GM12864 (cell line): Measurements from ENCODE around the gene MAP2K5.

ENCODE experiments used
- DNase-seq: peaks from one replicate; pipeline ENCODE4 v3.0.0-alpha.2; 2011; ENCODE audit warnings: low read depth
- H3K4me3 ChIP-seq: 2 replicates; pipeline ENCODE4 v1.5.1; 2011; ENCODE audit warnings: mild to moderate bottlenecking, low read depth, low read length, control low read depth
- CTCF ChIP-seq: IDR thresholded peaks from 2 replicates; pipeline ENCODE4 v1.5.1; 2011; ENCODE audit warnings: low read depth, mild to moderate bottlenecking, moderate library complexity, low read length, control low read depth, inconsistent platforms; ENCODE audit errors: missing control alignments

The MAP2K5 gene

GRCh38 chr15:67781907-67782690 is 239.6 kb downstream of the MAP2K5 start:
- no peak for DNase-seq
- no peak for TF ChIP-seq CTCF
- no peak overlapping the region for H3K4me3 ChIP-seq

GRCh38 chr15:67782691-67782991 is 240.1 kb downstream of the MAP2K5 start:
- no peak for TF ChIP-seq CTCF
- DNase-seq = no peak
- no peak overlapping the region for H3K4me3 ChIP-seq

- peak; percentile 76 for DNase-seq
- no peak overlapping the region for H3K4me3 ChIP-seq
Observed at GRCh38 chr15:67783303-67783702, 240.8 kb downstream of the MAP2K5 start.

GRCh38 chr15:67784090-67784781 is 241.7 kb downstream of the MAP2K5 start:
- no peak overlapping the region for H3K4me3 ChIP-seq

More at GRCh38 chr15:67783303-67783702, 240.8 kb downstream of the MAP2K5 start:
- TF ChIP-seq CTCF = peak; percentile 72

GRCh38 chr15:67784856-67785430 is 242.4 kb downstream of the MAP2K5 start:
- no peak for DNase-seq
- H3K4me3 ChIP-seq = no peak overlapping the region
- TF ChIP-seq CTCF = no peak

More at GRCh38 chr15:67784090-67784781, 241.7 kb downstream of the MAP2K5 start:
- peak; percentile 73 for DNase-seq
- TF ChIP-seq CTCF = no peak

- DNase-seq = no peak
- no peak for TF ChIP-seq CTCF
- no peak overlapping the region for H3K4me3 ChIP-seq
Observed at GRCh38 chr15:67785431-67785830, 242.9 kb downstream of the MAP2K5 start.
